A549 (cell line): ENCODE results near the gene ELFN1.

Experiments
- CEBPB ChIP-seq, 2 experiments: fragments of >200 bp in 1 of 2; sonication (Bioruptor Twin) in 1 of 2; formaldehyde crosslinking in 1 of 2; IDR thresholded peaks; 2 replicates each; pipeline ENCODE4 v1.6.1; 2012 to 2016
- CHD2 ChIP-seq: fragments of 150-350 bp; IDR thresholded peaks from 2 replicates; pipeline ENCODE4 v1.6.1; 2014; ENCODE audit warnings: low read length; ENCODE audit not compliant: partially characterized antibody
- CTCF ChIP-seq: fragments of >200 bp; sonication (Bioruptor Twin); formaldehyde crosslinking; IDR thresholded peaks from 3 replicates; pipeline ENCODE4 v1.5.1; 2016
- EHF ChIP-seq: fragments of 250-450 bp; sonication (Bioruptor Pico); IDR thresholded peaks from 2 replicates; pipeline ENCODE4 v1.5.0; 2020; ENCODE audit warnings: mild to moderate bottlenecking
- MAFK ChIP-seq: fragments of 450-650 bp; IDR thresholded peaks from 2 replicates; pipeline ENCODE4 v1.6.1; 2014; ENCODE audit not compliant: partially characterized antibody
- MAX ChIP-seq: IDR thresholded peaks from 2 replicates; pipeline ENCODE4 v1.6.1; 2012
- POLR2A ChIP-seq: IDR thresholded peaks from 2 replicates; pipeline ENCODE4 v1.6.1; 2012; ENCODE audit warnings: mild to moderate bottlenecking, low read length
- TFCP2L1 ChIP-seq: fragments of 250-450 bp; sonication (Bioruptor Pico); IDR thresholded peaks from 2 replicates; pipeline ENCODE4 v1.5.0; 2021; ENCODE audit warnings: mild to moderate bottlenecking

- no peak for TF ChIP-seq EHF
- TF ChIP-seq POLR2A, result no peak
- TF ChIP-seq CTCF, result no peak
- no peak for TF ChIP-seq CEBPB (IDR thresholded peaks at IDR 0.05)
- no peak for TF ChIP-seq MAFK
- TF ChIP-seq CHD2, result no peak
- no peak for TF ChIP-seq MAX
- no peak for TF ChIP-seq TFCP2L1 (CRISPR knock-in tag)
These were observed 19.2 kb downstream of the ELFN1 start for GRCh38 chr7:1689311-1689710.
